Retina (tissue), 1 donor: ENCODE results near the gene CDH16.
A peak's percentile ranks its signal among the peaks of the same experiment; 100 is the strongest.
"Not testable (repeated sequence)": the region's sequence is repeated elsewhere in the genome, so short reads cannot be mapped to it uniquely, and the experiment has no call there.

Experiments used
- DNase-seq: peaks from one replicate; pipeline ENCODE4 v3.0.0-alpha.2; 2016

CDH16 gene

DNA sequence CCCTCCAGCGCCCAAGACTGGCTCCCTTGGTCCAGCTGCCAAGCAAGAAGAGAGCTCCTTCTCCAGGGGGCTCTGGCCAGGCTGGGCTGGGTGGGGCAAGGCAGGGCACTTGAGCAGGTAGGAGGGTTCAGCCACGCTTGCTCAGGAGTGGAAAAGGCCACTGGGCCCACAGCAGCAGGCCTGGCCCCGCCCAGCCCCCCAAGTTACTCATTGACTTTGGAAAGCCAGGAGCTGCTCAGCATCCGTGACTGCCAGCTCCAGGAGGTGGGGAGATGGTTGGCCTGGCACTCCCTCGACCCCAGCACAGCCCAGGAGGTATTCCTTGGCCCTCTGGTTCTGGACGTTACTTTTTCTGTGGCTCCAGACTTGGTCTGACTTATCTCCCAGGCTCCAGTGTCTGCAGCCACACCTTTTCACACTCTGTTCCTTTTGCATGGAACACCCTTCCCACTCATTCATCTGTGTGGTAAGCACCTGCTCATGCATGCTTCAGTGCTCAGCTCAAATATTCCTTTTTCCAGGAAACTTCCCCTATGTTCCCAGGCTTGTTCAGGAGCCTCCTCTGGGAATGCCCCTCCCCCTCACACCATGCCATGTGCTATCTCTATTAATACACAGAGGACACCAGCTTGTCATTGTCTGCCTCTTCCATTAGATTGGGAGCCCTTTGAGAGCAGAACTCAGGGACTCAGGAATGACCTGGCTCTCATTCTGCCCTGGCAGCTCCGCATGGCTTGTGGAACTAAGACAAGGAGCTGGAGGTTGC is at the start of gene CDH16:
Gene CDH16, minus strand, starts transcription at position 83 of the 766 bp plus-strand sequence. CDS start 820 bp downstream, outside the sequence.
- DNase-seq = no peak

DNA sequence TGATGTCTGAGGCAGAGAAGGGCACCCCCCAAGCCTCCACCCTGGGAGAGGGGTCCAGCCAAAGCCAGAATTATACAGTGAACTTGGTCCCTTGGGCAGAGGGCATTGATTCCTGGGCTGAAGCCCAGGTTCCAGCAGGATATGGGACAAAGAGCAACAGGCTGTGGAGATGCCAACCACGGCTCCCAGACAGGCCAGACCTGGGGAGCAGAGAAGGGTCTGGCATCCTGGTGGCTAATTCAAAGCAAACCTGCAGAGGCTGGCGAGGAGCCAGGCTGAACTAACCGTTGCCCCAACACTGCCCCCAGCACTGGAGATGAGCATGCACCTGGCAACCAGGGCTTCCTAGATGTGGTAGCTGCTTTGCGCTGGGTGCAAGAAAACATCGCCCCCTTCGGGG is 45.4 kb upstream of the CDH16 start:
- no peak for DNase-seq

- no peak for DNase-seq
These were observed 43.2 kb upstream of the CDH16 start for GRCh38 chr16:66961914-66962313.

- peak; percentile 66 for DNase-seq
These were observed 42.5 kb upstream of the CDH16 start, which contains the start of gene CES3 for GRCh38 chr16:66961065-66961744. CES3 (plus strand) TSS chr16:66961266; CDS start chr16:66961308, 42 bp downstream.

GRCh38 chr16:66960270-66960669 is 41.6 kb upstream of the CDH16 start:
- no peak for DNase-seq

DNA sequence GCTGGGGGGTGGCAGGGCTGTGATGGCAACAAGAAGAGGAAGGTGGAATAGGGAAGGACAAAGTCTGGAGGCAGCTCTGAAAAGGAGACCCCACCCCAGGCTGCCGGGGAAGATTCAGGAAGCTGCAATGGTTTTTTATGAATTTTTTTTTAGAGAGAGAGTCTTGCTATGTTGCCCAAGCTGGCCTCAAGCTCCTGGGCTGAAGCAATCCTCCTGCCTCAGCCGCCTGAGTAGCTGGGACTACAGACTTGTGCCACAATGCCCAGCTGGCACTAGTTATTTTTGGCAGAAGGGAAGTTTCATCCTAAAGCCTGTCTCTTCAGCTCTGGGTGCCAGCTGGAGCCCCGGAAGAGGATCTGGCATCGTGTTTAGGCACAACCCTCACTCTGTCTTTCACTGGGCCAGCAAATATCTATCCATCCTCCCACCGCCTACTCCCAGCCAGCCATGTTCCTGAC is 41.0 kb upstream of the CDH16 start:
- no peak for DNase-seq

- no peak for DNase-seq
These were observed 40.4 kb upstream of the CDH16 start for GRCh38 chr16:66958857-66959703.

GRCh38 chr16:66956154-66956457 is 37.4 kb upstream of the CDH16 start:
- DNase-seq = not testable (repeated sequence)

DNA sequence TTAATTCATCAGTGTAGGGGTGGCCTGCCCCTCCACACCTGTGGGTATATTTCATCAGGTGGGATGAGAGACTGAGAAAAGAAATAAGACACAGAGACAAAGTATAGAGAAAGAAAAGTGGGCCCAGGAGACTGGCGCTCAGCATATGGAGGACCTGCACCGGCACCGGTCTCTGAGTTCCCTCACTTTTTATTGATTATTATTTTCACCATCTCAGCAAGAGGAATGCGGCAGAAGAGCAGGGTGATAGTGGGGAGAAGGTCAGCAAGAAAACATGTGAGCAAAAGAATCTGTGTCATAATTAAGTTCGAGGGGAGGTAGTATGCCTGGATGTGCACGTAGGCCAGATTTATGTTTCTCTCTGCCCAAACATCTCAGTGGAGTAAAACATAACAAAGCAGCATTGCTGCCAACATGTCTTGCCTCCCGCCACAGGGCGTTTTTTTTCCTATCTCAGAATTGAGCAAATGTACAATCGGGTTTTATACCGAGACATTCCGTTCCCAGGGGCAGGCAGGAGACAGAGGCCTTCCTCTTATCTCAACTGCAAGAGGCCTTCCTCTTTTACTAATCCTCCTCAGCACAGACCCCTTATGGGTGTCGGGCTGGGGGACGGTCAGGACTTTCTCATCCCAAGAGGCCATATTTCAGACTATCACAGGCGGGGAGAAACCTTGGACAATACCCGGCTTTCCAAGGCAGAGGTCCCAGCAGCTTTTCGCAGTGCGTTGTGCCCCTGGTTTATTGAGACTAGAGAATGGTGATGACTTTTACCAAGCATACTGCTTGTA is 36.9 kb upstream of the CDH16 start:
- not testable (repeated sequence) for DNase-seq

GRCh38 chr16:66954097-66954659 is 35.5 kb upstream of the CDH16 start:
- DNase-seq = peak; percentile 76

DNA sequence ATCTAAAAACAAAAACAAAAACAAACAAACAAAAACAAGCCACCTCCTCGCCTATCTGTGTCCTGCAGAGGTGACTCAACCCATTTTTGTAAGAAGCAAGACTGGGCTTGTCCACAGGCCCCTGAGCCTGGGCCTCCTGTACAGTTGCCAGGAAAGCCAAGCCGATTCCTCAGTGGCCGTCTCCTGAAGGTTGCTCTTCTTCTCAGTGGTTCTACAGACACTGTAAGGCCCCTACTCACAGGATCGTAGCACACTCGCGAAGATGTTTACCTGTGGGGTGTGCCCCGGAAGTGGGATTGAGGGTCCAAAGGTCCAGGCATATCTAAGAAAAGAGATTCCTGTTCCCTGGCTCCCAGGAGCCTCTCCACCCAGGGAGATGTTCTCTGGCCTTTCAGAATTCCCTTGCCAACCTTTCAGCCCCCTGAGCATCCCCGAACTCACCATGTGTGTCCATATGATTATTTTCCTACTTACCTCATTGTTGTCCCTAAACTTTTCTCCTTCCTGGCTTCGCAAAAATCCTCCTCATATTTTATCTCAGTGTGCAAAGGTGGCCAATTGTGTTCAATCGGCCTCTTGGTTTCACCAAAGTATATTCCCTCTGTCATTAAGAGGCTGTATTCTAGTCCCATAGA is 34.9 kb upstream of the CDH16 start:
- DNase-seq = no peak

GRCh38 chr16:66952430-66953110 is 33.9 kb upstream of the CDH16 start:
- DNase-seq = no peak

DNA sequence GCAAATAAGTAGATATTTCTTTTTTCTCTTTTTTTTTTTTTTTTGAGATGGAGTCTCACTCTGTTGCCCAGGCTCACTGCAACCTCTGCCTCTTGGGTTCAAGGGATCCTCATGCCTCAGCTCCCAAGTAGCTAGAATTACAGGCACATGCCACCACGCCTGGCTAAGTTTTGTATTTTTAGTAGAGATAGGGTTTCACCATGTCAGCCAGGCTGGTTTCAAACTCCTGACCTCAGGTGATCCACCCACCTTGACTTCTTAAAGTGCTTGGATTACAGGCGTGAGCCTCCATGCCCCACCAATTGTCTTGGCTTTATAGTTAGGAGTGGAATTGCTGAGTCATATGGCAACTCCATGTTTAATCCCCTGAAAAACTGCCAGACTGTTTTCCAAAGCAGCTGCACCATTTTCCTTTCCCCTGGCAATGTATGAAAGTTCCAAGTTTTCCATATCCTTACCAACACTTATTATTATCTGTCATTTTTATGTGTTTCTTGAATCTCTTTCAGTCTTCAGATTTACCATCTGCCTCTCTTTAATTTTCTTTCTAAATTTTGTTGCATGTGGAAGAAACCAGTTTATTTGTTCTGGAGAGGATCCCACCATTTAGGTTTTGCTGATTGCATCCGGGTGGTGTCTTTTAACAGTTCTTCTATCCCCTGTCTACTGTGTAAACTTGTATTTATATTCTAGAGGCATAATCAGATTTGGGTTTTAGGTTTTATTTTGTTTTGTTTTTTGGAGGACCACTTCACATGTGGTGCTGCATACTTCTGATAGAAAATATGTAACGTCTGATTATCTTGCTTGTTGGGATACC is 32.5 kb upstream of the CDH16 start:
- no peak for DNase-seq

DNA sequence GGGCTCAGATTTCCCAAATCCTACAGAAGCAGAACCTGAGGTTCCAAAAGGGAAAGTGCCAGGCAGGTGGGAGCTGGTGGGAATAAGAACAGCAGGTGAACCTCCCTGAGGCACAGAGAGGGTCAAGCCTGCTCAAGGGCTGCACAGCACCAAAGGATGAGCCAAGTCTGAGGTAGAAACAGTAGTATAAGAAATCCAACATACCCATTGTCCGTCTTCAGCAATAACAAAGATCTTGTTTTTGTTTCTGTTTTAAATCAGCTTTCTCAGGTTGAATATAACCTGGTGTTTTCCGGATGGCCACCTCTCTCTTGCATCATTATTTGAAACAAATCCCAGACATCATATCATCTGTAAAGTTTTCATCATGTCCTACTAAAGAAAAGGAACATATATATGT is 31.8 kb upstream of the CDH16 start:
- DNase-seq = no peak

DNA sequence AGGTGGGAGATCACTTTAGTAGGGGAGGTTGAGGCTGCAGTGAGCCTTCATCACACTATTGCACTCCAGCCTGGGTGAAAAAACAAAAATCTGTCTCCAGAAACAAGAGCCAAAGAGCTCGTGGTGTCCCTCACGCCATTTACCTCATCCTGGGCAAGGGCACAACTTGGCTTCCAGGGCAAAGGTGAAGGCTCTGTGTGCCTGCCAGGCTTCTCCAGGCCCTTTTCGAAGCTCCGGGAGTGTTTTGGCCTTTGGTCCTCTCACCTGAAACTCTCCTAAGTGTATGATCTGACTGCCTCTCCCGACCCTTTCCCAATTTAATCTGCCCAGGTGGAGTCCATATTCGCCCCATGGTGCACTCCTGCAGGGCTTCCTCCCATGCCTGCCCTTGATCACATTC is 30.8 kb upstream of the CDH16 start:
- no peak for DNase-seq

- peak; percentile 71 for DNase-seq
These were observed 30.1 kb upstream of the CDH16 start for GRCh38 chr16:66948837-66949225.

- DNase-seq = peak; percentile 70
These were observed 29.6 kb upstream of the CDH16 start for GRCh38 chr16:66948134-66948836.

GRCh38 chr16:66947302-66948065 is 28.8 kb upstream of the CDH16 start:
- DNase-seq = peak; percentile 84

DNA sequence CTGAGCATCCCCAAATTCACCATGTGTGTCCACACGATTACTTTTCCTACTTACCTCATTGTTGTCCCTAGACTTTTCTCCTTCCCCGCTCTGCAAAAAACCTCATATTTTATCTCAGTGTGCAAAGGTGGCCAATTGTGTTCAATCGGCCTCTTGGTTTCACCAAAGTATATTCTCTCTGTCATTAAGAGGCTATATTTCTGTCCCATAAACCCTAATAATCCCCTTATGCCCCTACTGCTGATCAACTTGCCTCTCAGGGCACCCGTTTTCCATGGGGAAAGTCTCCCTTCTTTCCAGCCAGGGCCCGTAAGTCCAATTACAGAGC is 28.3 kb upstream of the CDH16 start:
- DNase-seq = peak; percentile 31
